Activated CD4-positive, alpha-beta T cell treated with anti-CD3 and anti-CD28 coated beads for 24 hours (primary cell): Measurements from ENCODE around the gene HEPN1.
A peak's percentile ranks its signal among the peaks of the same experiment; 100 is the strongest.

Experiments used
- DNase-seq, 2 donors: peaks; one replicate each; pipeline ENCODE4 v3.0.0-alpha.2; 2020; ENCODE audit warnings: low read depth in 2 of 2

The HEPN1 gene

GRCh38 chr11:124918950-124919349 is at the start of gene HEPN1:
HEPN1 (plus strand) TSS chr11:124919250.
- no peak for DNase-seq

GRCh38 chr11:124869331-124869730 is 49.7 kb upstream of the HEPN1 start:
- no peak for DNase-seq

- DNase-seq = no peak
These were observed 49.1 kb upstream of the HEPN1 start for GRCh38 chr11:124869856-124870387.

- DNase-seq = no peak
These were observed 48.6 kb upstream of the HEPN1 start for GRCh38 chr11:124870430-124870829.

- DNase-seq = no peak
These were observed 46.8 kb upstream of the HEPN1 start for GRCh38 chr11:124872280-124872679.

- DNase-seq = no peak
These were observed 46.3 kb upstream of the HEPN1 start for GRCh38 chr11:124872741-124873140.

GRCh38 chr11:124873951-124874350 is 45.1 kb upstream of the HEPN1 start:
- DNase-seq = no peak

GRCh38 chr11:124874571-124875255 is 44.3 kb upstream of the HEPN1 start:
- DNase-seq = no peak

- no peak for DNase-seq
These were observed 43.6 kb upstream of the HEPN1 start for GRCh38 chr11:124875401-124875800.

- DNase-seq = peak; percentile 65 to 67
These were observed 42.9 kb upstream of the HEPN1 start for GRCh38 chr11:124875943-124876817.

GRCh38 chr11:124876818-124877630 is 42.0 kb upstream of the HEPN1 start:
- DNase-seq = no peak

- DNase-seq = no peak
These were observed 41.5 kb upstream of the HEPN1 start for GRCh38 chr11:124877631-124877909.

GRCh38 chr11:124877910-124878758 is 40.9 kb upstream of the HEPN1 start:
- DNase-seq = no peak

GRCh38 chr11:124878759-124879492 is 40.1 kb upstream of the HEPN1 start:
- DNase-seq = no peak

GRCh38 chr11:124879493-124880289 is 39.4 kb upstream of the HEPN1 start:
- no peak for DNase-seq

GRCh38 chr11:124880290-124880611 is 38.8 kb upstream of the HEPN1 start:
- DNase-seq = no peak

GRCh38 chr11:124880958-124881357 is 38.1 kb upstream of the HEPN1 start:
- no peak for DNase-seq

- DNase-seq = no peak
These were observed 36.5 kb upstream of the HEPN1 start for GRCh38 chr11:124882339-124883071.

- no peak for DNase-seq
These were observed 34.7 kb upstream of the HEPN1 start for GRCh38 chr11:124884340-124884739.
